ENCODE measurements around the gene OR2Y1. TPM values are rescaled to one million over a fixed set of nuclear protein-coding genes. Genes with fewer than 3 reads are reported as not detected.

The OR2Y1 gene
- total RNA-seq, 1 donor from 2014 or later, result not detected

- intact Hi-C loops (cut with micrococcal nuclease), result no loop called here
- Mint-ChIP-seq H3K36me3 (ENCODE audit: low read depth) (no peaks in the 10 kb centered on the region), H3K27me3 (peaks cover 29% of the 10 kb centered on the region), H3K27ac (no peak overlapping the region), H3K4me1 (no peaks in the 10 kb centered on the region), H3K9me3 (no peaks in the 10 kb centered on the region), H3K4me3 (no peak overlapping the region)
- CTCF ChIA-PET, result no interaction called here
- no peak for DNase-seq
- ATAC-seq (ENCODE audit: low read depth), result no peak
- POLR2A ChIA-PET, result no interaction called here
- no peak for TF ChIP-seq CTCF (IDR thresholded peaks at IDR 0.05)
These were observed 50.1 kb downstream of the OR2Y1 start for GRCh38 chr5:180689775-180690174.

Other genes starting within 250 kb of the OR2Y1 start
- 24.9 and 25.7 TPM in 2 replicates for gene CNOT6, start 245.7 kb downstream of the OR2Y1 start, total RNA-seq
- not detected in 2 replicates for gene SCGB3A1, start 148.6 kb downstream of the OR2Y1 start, total RNA-seq
- not detected in 2 replicates for gene FLT4, start 90.5 kb downstream of the OR2Y1 start, total RNA-seq
- 66.9 and 74.5 TPM in 2 replicates for gene MGAT1, start 62.7 kb upstream of the OR2Y1 start, total RNA-seq
- gene ZFP62, start 121.2 kb upstream of the OR2Y1 start, total RNA-seq, result 43.7 and 45.6 TPM in 2 replicates
- gene BTNL8, start 159.1 kb upstream of the OR2Y1 start, total RNA-seq, result not detected in 2 replicates
- not detected in 2 replicates for gene BTNL3, start 248.8 kb upstream of the OR2Y1 start, total RNA-seq